GM12892 (cell line): ENCODE measurements around the gene ITGA7.

Experiments used
- POLR2A ChIP-seq: IDR thresholded peaks from 2 replicates; pipeline ENCODE4 v1.6.1; 2011; ENCODE audit warnings: low read depth, low read length, control low read depth
- POLR2AphosphoS5 ChIP-seq: IDR thresholded peaks from 2 replicates; pipeline ENCODE4 v1.6.1; 2011; ENCODE audit warnings: low read depth, low read length, control low read depth

DNA sequence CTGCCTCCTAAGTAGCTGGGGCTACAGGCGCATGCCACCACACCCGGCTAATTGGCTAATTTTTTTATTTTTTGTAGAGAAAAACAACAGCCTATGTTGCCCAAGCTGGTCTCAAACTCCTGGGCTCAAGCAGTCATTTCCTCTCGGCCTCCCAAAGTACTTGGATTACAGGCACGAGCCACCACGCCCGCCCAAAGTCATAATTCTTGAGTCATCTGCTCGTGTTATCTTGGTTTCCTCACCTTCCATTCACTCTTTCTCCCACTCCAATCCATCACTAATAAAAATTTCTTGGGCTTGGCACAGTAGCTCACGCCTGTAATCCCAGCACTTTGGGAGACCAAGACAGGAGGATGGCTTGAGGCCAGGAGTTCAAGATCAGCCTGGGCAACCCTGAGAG lies 32.0 kb downstream of the ITGA7 start:
- TF ChIP-seq POLR2A (no peak), POLR2AphosphoS5 (no peak)
